ENCODE data around the gene UCP1. TPM values are rescaled to one million over a fixed set of nuclear protein-coding genes. Genes with fewer than 3 reads are reported as not detected.
A peak's percentile ranks its signal among the peaks of the same experiment; 100 is the strongest.
"Not testable (repeated sequence)": the region's sequence is repeated elsewhere in the genome, so short reads cannot be mapped to it uniquely, and the experiment has no call there.

The UCP1 gene
- total RNA-seq, 6 donors from 2014 or later = not detected

- H3K9me3 ChIP-seq = no peaks in the 10 kb centered on the region
- no peak for DNase-seq
- peaks cover 4 to 17% (median 6%) of the 10 kb centered on the region in 4 donors for H3K4me1 ChIP-seq
- peak overlapping the region in 3 of 4 donors; percentile 76 to 98 (median 77) for H3K4me3 ChIP-seq
- no peaks in the 10 kb centered on the region for H3K27me3 ChIP-seq
- peak overlapping the region in 3 of 4 donors; percentile 84 to 89 (median 85) for H3K27ac ChIP-seq
- TF ChIP-seq CTCF (IDR thresholded peaks at IDR 0.05) (no peak), EP300 (IDR thresholded peaks at IDR 0.05) (no peak), POLR2A (IDR thresholded peaks at IDR 0.05) (no peak), POLR2AphosphoS5 (IDR thresholded peaks at IDR 0.05) (no peak)
- peaks cover 0 to 9% (median 0%) of the 10 kb centered on the region in 4 donors for H3K36me3 ChIP-seq
- 18 to 21% methylated on average over 8 of the region's 8 CpGs for WGBS, 2 donors
- ATAC-seq (ENCODE audit: low FRiP score in 2 of 2) = peak in 1 of 2 donors; percentile 19
Measured at GRCh38 chr4:140523370-140523856, 45.3 kb downstream of the UCP1 start.

DNA sequence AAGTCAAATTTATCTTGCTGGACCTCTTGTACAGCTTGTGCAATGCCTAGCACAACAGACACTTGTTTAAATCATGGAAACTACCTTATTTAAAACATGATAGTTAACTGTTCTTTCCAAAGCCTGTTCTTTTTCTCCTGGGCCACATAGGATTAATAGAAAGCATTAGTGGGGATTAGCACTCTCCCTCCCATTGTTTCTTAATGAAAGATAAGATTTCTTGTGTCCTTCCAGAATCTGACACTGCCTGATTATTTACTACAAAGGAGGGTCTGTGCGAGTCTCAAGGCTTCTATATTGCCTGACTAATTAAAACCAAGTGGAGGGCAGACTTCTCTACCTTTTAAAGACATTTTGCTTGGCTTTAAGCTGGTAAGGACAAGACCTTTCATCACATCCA is 53.3 kb downstream of the UCP1 start:
- Histone ChIP-seq H3K9me3 (no peaks in the 10 kb centered on the region), H3K4me1 (no peaks in the 10 kb centered on the region), H3K27ac (no peak overlapping the region), H3K4me3 (no peak overlapping the region), H3K36me3 (no peaks in the 10 kb centered on the region), H3K27me3 (no peaks in the 10 kb centered on the region)
- ATAC-seq (ENCODE audit: low FRiP score in 2 of 2) = no peak
- WGBS, 2 donors = 0 to 25% methylated on average over 1 of the region's 1 CpG
- TF ChIP-seq CTCF (IDR thresholded peaks at IDR 0.05) (no peak), POLR2A (IDR thresholded peaks at IDR 0.05) (no peak), POLR2AphosphoS5 (IDR thresholded peaks at IDR 0.05) (no peak), EP300 (IDR thresholded peaks at IDR 0.05) (no peak)
- no peak for DNase-seq

DNA sequence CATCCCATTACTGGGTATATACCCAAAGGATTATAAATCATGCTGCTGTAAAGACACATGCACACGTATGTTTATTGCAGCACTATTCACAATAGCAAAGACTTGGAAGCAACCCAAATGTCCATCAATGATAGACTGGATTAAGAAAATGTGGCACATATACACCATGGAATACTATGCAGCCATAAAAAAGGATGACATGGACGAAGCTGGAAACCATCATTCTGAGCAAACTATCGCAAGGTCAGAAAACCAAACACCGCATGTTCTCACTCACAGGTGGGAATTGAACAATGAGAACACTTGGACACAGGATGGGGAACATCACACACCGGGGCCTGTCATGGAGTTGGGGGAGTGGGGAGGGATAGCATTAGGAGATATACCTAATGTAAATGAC is 55.0 kb downstream of the UCP1 start:
- not testable (repeated sequence) for DNase-seq; H3K4me3 ChIP-seq; H3K4me1 ChIP-seq; ATAC-seq (ENCODE audit: low FRiP score in 2 of 2); H3K36me3 ChIP-seq; H3K27me3 ChIP-seq; H3K27ac ChIP-seq; H3K9me3 ChIP-seq
- 84 to 94% methylated on average over 5 of the region's 5 CpGs for WGBS, 2 donors

Small RNAs within 50 kb of the gene (small RNA-seq; reads per million reads assigned to genes)
- gene AC108019.1 = 0 reads per million in 4 donors
- gene RN7SL152P = 0 reads per million in 4 donors

Other genes starting within 250 kb of the UCP1 start
- 10 to 100 TPM in 5 of 6 donors, 1 to 10 TPM in 1; 2.8 to 55.2 (median 33.2) TPM for gene SCOC, start 195.3 kb downstream of the UCP1 start, total RNA-seq
- gene CLGN, start 141.3 kb downstream of the UCP1 start, total RNA-seq = 1 to 10 TPM in 1 of 6 donors, under 1 TPM in 3, not detected in 2; 0.20 to 2.9 (median 0.47) TPM
- under 1 TPM in 1 of 6 donors, not detected in 5; 0.79 TPM for gene MGAT4D, start 70.7 kb downstream of the UCP1 start, total RNA-seq
- 10 to 100 TPM; 15.7 to 28.3 (median 18.2) TPM for gene ELMOD2, start 44.8 kb downstream of the UCP1 start, total RNA-seq
- gene TBC1D9, start 187.4 kb upstream of the UCP1 start, total RNA-seq = 10 to 100 TPM; 33.7 to 41.9 (median 38.1) TPM